ENCODE results near the gene EML6.

GRCh38 chr2:54988612-54989011, 265.1 kb downstream of the EML6 start:
- TF ChIP-seq POLR2A (IDR thresholded peaks at IDR 0.05; ENCODE audit: low read length), result no peak
- no peak for TF ChIP-seq GATA1 (IDR thresholded peaks at IDR 0.05; ENCODE audit: low read depth, low read length)
